ENCODE measurements around the gene ACOT2.

Gene ACOT2

DNA sequence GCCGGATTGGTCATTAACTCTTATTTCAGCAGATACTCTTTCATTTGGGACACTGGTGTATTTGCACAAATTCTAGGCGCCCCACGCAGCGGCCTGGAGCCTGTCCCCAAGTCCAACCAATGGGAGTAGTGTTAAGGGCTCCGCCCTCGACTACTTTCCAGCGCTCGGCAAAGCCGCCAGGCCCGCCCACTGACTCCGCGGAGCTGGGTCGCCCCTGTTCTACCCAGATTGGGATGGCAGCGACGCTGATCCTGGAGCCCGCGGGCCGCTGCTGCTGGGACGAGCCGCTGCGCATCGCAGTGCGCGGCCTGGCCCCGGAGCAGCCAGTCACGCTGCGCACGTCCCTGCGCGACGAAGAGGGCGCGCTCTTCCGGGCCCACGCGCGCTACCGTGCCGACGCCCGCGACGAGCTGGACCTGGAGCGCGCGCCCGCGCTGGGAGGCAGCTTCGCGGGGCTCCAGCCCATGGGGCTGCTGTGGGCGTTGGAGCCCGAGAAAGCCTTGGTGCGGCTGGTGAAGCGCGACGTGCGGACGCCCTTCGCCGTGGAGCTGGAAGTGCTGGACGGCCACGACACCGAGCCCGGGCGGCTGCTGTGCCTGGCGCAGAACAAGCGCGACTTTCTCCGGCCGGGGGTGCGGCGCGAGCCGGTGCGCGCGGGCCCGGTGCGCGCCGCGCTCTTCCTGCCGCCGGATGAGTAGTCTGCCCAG, 43.5 kb downstream of the ACOT2 start, which contains the start of gene ACOT6:
Gene ACOT6 (plus strand): TSS at position 179 of the 707 bp plus-strand sequence. CDS start 55 bp downstream, at position 234.
- TF ChIP-seq POLR2AphosphoS5 (IDR thresholded peaks at IDR 0.05; ENCODE audit: low read depth, low read length) (no peak), SIN3A (IDR thresholded peaks at IDR 0.05; ENCODE audit: borderline replicate concordance, insufficient read depth, low read length) (no peak), TAF1 (IDR thresholded peaks at IDR 0.05; ENCODE audit: borderline replicate concordance, insufficient read depth, low read length) (no peak), REST (IDR thresholded peaks at IDR 0.05; ENCODE audit: insufficient read depth in 1 of 2, low read depth in 2 of 2, low read length in 2 of 2) (no peak), FOXP2 (optimal IDR thresholded peaks at IDR 0.05; ENCODE audit: borderline replicate concordance, extremely low read depth, extremely low read length, insufficient read depth) (no peak)

DNA sequence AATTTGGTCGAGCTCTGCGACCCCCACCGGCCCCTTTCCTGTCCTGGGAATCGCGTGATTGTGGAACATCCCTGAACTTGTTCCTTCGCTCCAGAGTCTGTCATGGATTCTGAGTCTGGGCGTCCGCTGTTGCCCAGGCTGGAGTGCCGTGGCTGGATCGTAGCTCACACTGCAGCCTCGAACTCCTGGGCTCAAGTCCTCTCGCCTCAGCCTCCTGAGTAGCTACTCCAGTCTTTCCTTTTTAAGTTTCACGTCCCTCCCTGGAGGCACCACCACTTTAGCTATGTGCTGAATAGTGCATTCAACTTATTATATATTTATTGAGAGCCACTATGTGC, 44.0 kb downstream of the ACOT2 start:
- TF ChIP-seq SIN3A (IDR thresholded peaks at IDR 0.05; ENCODE audit: borderline replicate concordance, insufficient read depth, low read length) = no peak
- no peak for TF ChIP-seq FOXP2 (optimal IDR thresholded peaks at IDR 0.05; ENCODE audit: borderline replicate concordance, extremely low read depth, extremely low read length, insufficient read depth)
- TF ChIP-seq POLR2AphosphoS5 (IDR thresholded peaks at IDR 0.05; ENCODE audit: low read depth, low read length) = no peak
- no peak for TF ChIP-seq REST (IDR thresholded peaks at IDR 0.05; ENCODE audit: insufficient read depth in 1 of 2, low read depth in 2 of 2, low read length in 2 of 2)
- TF ChIP-seq TAF1 (IDR thresholded peaks at IDR 0.05; ENCODE audit: borderline replicate concordance, insufficient read depth, low read length) = no peak

- TF ChIP-seq REST (IDR thresholded peaks at IDR 0.05; ENCODE audit: insufficient read depth in 1 of 2, low read depth in 2 of 2, low read length in 2 of 2) (no peak), TAF1 (IDR thresholded peaks at IDR 0.05; ENCODE audit: borderline replicate concordance, insufficient read depth, low read length) (no peak), SIN3A (IDR thresholded peaks at IDR 0.05; ENCODE audit: borderline replicate concordance, insufficient read depth, low read length) (no peak), POLR2AphosphoS5 (IDR thresholded peaks at IDR 0.05; ENCODE audit: low read depth, low read length) (no peak), FOXP2 (optimal IDR thresholded peaks at IDR 0.05; ENCODE audit: borderline replicate concordance, extremely low read depth, extremely low read length, insufficient read depth) (no peak)
Measured at GRCh38 chr14:73613419-73613963, 44.5 kb downstream of the ACOT2 start.

DNA sequence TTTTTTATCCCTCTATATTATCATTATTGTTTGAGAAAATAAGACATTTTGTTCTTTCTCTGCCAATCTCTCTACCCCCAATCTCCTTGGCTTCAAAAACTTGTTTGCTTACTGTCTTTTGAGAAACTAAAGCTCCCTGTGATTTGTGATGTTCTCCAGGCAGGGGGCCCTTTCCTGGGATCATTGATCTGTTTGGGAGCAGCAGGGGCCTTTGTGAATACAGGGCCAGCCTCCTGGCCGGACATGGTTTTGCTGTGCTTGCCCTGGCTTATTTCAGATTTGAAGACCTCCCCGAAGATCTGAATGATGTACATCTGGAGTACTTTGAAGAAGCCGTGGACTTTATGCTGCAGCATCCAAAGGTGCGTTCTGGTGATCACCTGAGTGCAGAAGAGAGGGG, 47.8 kb downstream of the ACOT2 start:
- TF ChIP-seq POLR2AphosphoS5 (IDR thresholded peaks at IDR 0.05; ENCODE audit: low read depth, low read length) = no peak
- no peak for TF ChIP-seq FOXP2 (optimal IDR thresholded peaks at IDR 0.05; ENCODE audit: borderline replicate concordance, extremely low read depth, extremely low read length, insufficient read depth)
- no peak for TF ChIP-seq REST (IDR thresholded peaks at IDR 0.05; ENCODE audit: insufficient read depth in 1 of 2, low read depth in 2 of 2, low read length in 2 of 2)
- no peak for TF ChIP-seq TAF1 (IDR thresholded peaks at IDR 0.05; ENCODE audit: borderline replicate concordance, insufficient read depth, low read length)
- TF ChIP-seq SIN3A (IDR thresholded peaks at IDR 0.05; ENCODE audit: borderline replicate concordance, insufficient read depth, low read length) = no peak
